HCT116 (cell line): ENCODE data around the gene HOXB8. TPM values are rescaled to one million over a fixed set of nuclear protein-coding genes. Genes with fewer than 3 reads are reported as not detected.

ENCODE experiments used
- ATAC-seq: fragments of 200-7000 bp; cut with Tn5 transposase; 2 replicates; pipeline ENCODE4 v1.9.1; 2020; ENCODE audit warnings: mild to moderate bottlenecking, moderate library complexity
- BruUV-seq: library from RNA; stranded (reverse); fragments of 400-500 nt; replicated peaks from 2 replicates; lab custom pipeline; 2021; lab: Mats Ljungman, UMichigan
- CTCF ChIA-PET: fragments of 300-600 bp; sonication (Branson Sonifier 250); formaldehyde crosslinking; loops from one replicate; lab custom pipeline; 2021; ENCODE audit warnings: antibody characterized with exemption; lab: Charles Lee
- POLR2A ChIA-PET: fragments of 300-600, 350-600 bp; sonication (Branson Sonifier 250); formaldehyde crosslinking; loops from one replicate; lab custom pipeline; 2021; ENCODE audit warnings: antibody characterized with exemption; lab: Charles Lee
- RAD21 ChIA-PET, 2 experiments: fragments of 300-600 bp; sonication (Branson Sonifier 250); formaldehyde crosslinking; loops; one replicate each; lab custom pipeline; 2023; ENCODE audit warnings: low total read pairs in 2 of 2; ENCODE audit not compliant: uncharacterized antibody in 2 of 2, unreplicated experiment in 2 of 2, low non-redundant PET in 1 of 2; lab: Charles Lee
- DNase-seq: peaks from one replicate; pipeline ENCODE4 v3.0.0-alpha.2; 2010; ENCODE audit warnings: low read depth, low spot score
- H2AFZ ChIP-seq: fragments of 200-600 bp; shearing (Covaris generic), sonication (generic); 2 replicates; pipeline ENCODE4 v1.6.1; 2017; ENCODE audit warnings: low read depth, mixed run types, mixed read lengths, antibody characterized with exemption, low read length; ENCODE audit not compliant: poor library complexity, severe bottlenecking
- H3K27ac ChIP-seq: 2 replicates; pipeline ENCODE4 v1.5.1; 2012; ENCODE audit warnings: low read depth, low read length
- H3K27me3 ChIP-seq: fragments of 200-600 bp; sonication (generic); 2 replicates; pipeline ENCODE4 v1.6.1; 2016; ENCODE audit warnings: mixed run types, low read length, mixed read lengths; ENCODE audit not compliant: insufficient read depth
- H3K36me3 ChIP-seq, 2 experiments: fragments of 200-500 bp in 1 of 2; fragments of 200-600 bp in 1 of 2; sonication (Bioruptor generic) in 1 of 2; sonication (generic) in 1 of 2; 2 replicates each; pipeline versions ENCODE4 v1.5.1 to v1.6.1; 2014 to 2016; ENCODE audit warnings: low read length in 2 of 2, inconsistent platforms in 1 of 2, mixed read lengths in 1 of 2, mixed run types in 1 of 2; ENCODE audit not compliant: insufficient read depth in 2 of 2, control insufficient read depth in 1 of 2
- H3K4me1 ChIP-seq, 2 experiments: fragments of 200-600 bp in 1 of 2; sonication (generic) in 1 of 2; 2 replicates each; pipeline versions ENCODE4 v1.5.1 to v1.6.1; 2012 to 2017; ENCODE audit warnings: low read length in 2 of 2, inconsistent platforms in 1 of 2, mild to moderate bottlenecking in 1 of 2, mixed read lengths in 1 of 2, mixed run types in 1 of 2, moderate library complexity in 1 of 2; ENCODE audit not compliant: insufficient read depth in 2 of 2, control insufficient read depth in 1 of 2
- H3K4me2 ChIP-seq: fragments of 200-600 bp; sonication (generic); 2 replicates; pipeline ENCODE4 v1.6.1; 2017; ENCODE audit warnings: mixed run types, low read length, mixed read lengths
- H3K4me3 ChIP-seq, 2 experiments: fragments of 200-600 bp in 1 of 2; sonication (generic) in 1 of 2; replicated peaks in 1 of 2; 2 replicates each; pipeline ENCODE4 v1.5.1; 2011 to 2016; ENCODE audit warnings: low read length in 2 of 2, control low read depth in 1 of 2, low read depth in 1 of 2, mild to moderate bottlenecking in 1 of 2, mixed read lengths in 1 of 2, mixed run types in 1 of 2
- H3K79me2 ChIP-seq: fragments of 200-600 bp; sonication (generic); 2 replicates; pipeline ENCODE4 v1.6.1; 2017; ENCODE audit warnings: mild to moderate bottlenecking, mixed run types, low read length, moderate library complexity, mixed read lengths; ENCODE audit not compliant: insufficient read depth
- H3K9ac ChIP-seq: fragments of 200-600 bp; sonication (generic); 2 replicates; pipeline ENCODE4 v1.6.1; 2016; ENCODE audit warnings: low read length, mixed read lengths
- H3K9me2 ChIP-seq: fragments of 200-600 bp; sonication (generic), shearing (Covaris generic); 2 replicates; pipeline ENCODE4 v1.6.1; 2017; ENCODE audit warnings: mixed run types, mild to moderate bottlenecking, moderate library complexity; ENCODE audit not compliant: insufficient read depth
- H3K9me3 ChIP-seq, 2 experiments: fragments of 200-500 bp in 1 of 2; fragments of 200-600 bp in 1 of 2; sonication (Bioruptor generic) in 1 of 2; sonication (generic) in 1 of 2; 2 replicates each; pipeline ENCODE4 v1.6.1; 2014 to 2017; ENCODE audit warnings: low read length in 2 of 2, mixed read lengths in 2 of 2, inconsistent platforms in 1 of 2, low read depth in 1 of 2, mild to moderate bottlenecking in 1 of 2, mixed run types in 1 of 2, moderate library complexity in 1 of 2; ENCODE audit not compliant: control insufficient read depth in 1 of 2, insufficient read depth in 1 of 2
- H4K20me1 ChIP-seq: fragments of 200-600 bp; sonication (generic), shearing (Covaris generic); 2 replicates; pipeline ENCODE4 v1.6.1; 2017; ENCODE audit warnings: mixed run types, mild to moderate bottlenecking, moderate library complexity; ENCODE audit not compliant: insufficient read depth
- CBX3 ChIP-seq: IDR thresholded peaks from 2 replicates; pipeline ENCODE4 v1.6.1; 2012; ENCODE audit warnings: low read depth
- ELF1 ChIP-seq: IDR thresholded peaks from 2 replicates; pipeline ENCODE4 v1.6.1; 2012; ENCODE audit warnings: low read depth, borderline replicate concordance
- EZH2 ChIP-seq: fragments of 200-600 bp; sonication (generic); IDR thresholded peaks from 2 replicates; pipeline ENCODE4 v1.6.1; 2017; ENCODE audit warnings: antibody characterized with exemption, mixed run types
- EZH2phosphoT487 ChIP-seq: fragments of 200-600 bp; IDR thresholded peaks from 2 replicates; pipeline ENCODE4 v1.6.1; 2018; ENCODE audit warnings: antibody characterized with exemption, borderline replicate concordance
- FOSL1 ChIP-seq: IDR thresholded peaks from 2 replicates; pipeline ENCODE4 v1.6.1; 2012; ENCODE audit warnings: low read depth
- RAD21 ChIP-seq: IDR thresholded peaks from 2 replicates; pipeline ENCODE4 v1.6.1; 2012; ENCODE audit warnings: low read depth, mild to moderate bottlenecking
- SIN3A ChIP-seq: IDR thresholded peaks from 2 replicates; pipeline ENCODE4 v1.6.1; 2012; ENCODE audit warnings: low read depth
- SP1 ChIP-seq: IDR thresholded peaks from 2 replicates; pipeline ENCODE4 v1.6.1; 2012; ENCODE audit warnings: low read depth
- SRF ChIP-seq: IDR thresholded peaks from 2 replicates; pipeline ENCODE4 v1.6.1; 2012; ENCODE audit warnings: low read depth
- TCF7L2 ChIP-seq: IDR thresholded peaks from 2 replicates; pipeline ENCODE4 v1.7.0; 2011; ENCODE audit warnings: borderline replicate concordance, inconsistent platforms; ENCODE audit not compliant: insufficient read depth, insufficient read length; ENCODE audit errors: extremely low read depth
- ZFX ChIP-seq: fragments of 450-650 bp; IDR thresholded peaks from 2 replicates; pipeline ENCODE4 v1.6.1; 2017
- ZNF274 ChIP-seq: fragments of 200-500 bp; sonication (Bioruptor generic); IDR thresholded peaks from 2 replicates; pipeline ENCODE4 v1.6.1; 2014; ENCODE audit warnings: mild to moderate bottlenecking, low read depth, low read length, inconsistent platforms
- intact Hi-C: fragments of 100-400 bp; cut with micrococcal nuclease; formaldehyde crosslinking; loops from 2 replicates; pipeline ENCODE4 v1.10.0; 2022
- total RNA-seq: library from RNA; stranded (reverse); gene quantifications from one replicate; pipeline ENCODE4 v1.2.1, GENCODE V29; 2021; ENCODE audit not compliant: unreplicated experiment
- TF ChIP-seq, protein P1 (sequence below): IDR thresholded peaks from 2 replicates; pipeline ENCODE4 v1.6.1; 2012; ENCODE audit warnings: low read depth
- TF ChIP-seq, protein P2 (sequence below), 3 experiments: fragments of 200-600 bp in 1 of 3; sonication (generic) in 1 of 3; IDR thresholded peaks in 2 of 3; conservative IDR thresholded peaks in 1 of 3; 2 replicates each; pipeline ENCODE4 v1.5.1; 2012 to 2017; ENCODE audit warnings: low read depth in 2 of 3, low read length in 2 of 3, antibody characterized with exemption in 1 of 3, borderline replicate concordance in 1 of 3, control low read depth in 1 of 3, mild to moderate bottlenecking in 1 of 3, mixed read lengths in 1 of 3, mixed run types in 1 of 3, moderate library complexity in 1 of 3; ENCODE audit not compliant: insufficient read depth in 1 of 3
- TF ChIP-seq, protein P3 (sequence below): IDR thresholded peaks from 2 replicates; pipeline ENCODE4 v1.6.1; 2011; ENCODE audit warnings: mild to moderate bottlenecking, low read length, moderate library complexity; ENCODE audit not compliant: insufficient replicate concordance; ENCODE audit errors: extremely low read depth
- TF ChIP-seq, protein P4 (sequence below): IDR thresholded peaks from 2 replicates; pipeline ENCODE4 v1.6.1; 2012

HOXB8 gene
- total RNA-seq, 1 experiment from 2014 or later: 44.7 TPM

DNA sequence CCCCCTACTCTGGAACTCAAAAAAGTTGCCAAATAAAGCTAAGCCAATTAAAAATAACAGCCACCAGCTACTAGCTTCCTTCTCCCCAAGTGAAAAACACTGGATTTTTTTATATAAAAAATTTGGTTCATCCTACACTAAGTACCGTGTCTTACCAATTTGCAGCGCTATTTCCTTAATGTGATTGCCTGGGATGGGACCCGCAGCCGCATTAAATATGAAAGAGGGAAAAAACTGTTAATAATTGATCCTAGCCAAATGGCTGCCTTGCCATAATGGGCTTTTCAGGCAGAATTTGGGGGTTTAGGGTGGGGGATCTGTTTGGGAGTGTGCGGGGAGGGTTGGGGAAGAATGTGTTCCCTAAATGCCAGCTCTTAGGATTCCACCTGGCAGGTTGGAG, 9.0 kb upstream of the HOXB8 start:
- DNase-seq (no peak), ATAC-seq (no peak)
- Histone ChIP-seq H3K9ac (peak overlapping the region; percentile 95), H3K9me2 (no peaks in the 10 kb centered on the region), H3K4me3 (peak overlapping the region; percentile 81 to 86), H3K36me3 (no peaks in the 10 kb centered on the region; a peak in 1 of 4 replicates), H4K20me1 (no peaks in the 10 kb centered on the region), H3K27me3 (no peaks in the 10 kb centered on the region), H2AFZ (no peak overlapping the region), H3K4me2 (peak overlapping the region; percentile 98), H3K4me1 (peaks cover 15 to 32% of the 10 kb centered on the region in 2 experiments), H3K79me2 (peaks cover 42% of the 10 kb centered on the region), H3K9me3 (no peaks in the 10 kb centered on the region), H3K27ac (peak overlapping the region; percentile 95; the same call in 1 of the 2 replicates)
- ChIA-PET POLR2A (interaction anchor here (0.6 to 1.8 kb wide), 2 partner anchors 17 to 359 kb away, joined by 3 to 6 read pairs; no protein-coding TSS in a partner anchor), CTCF (interaction anchor here (0.9 to 1.4 kb wide), 3 partner anchors 316 to 363 kb away, joined by 3 read pairs; no protein-coding TSS in a partner anchor), RAD21 (no interaction called here)
- TF ChIP-seq TCF7L2: no peak
- no peak for TF ChIP-seq FOSL1
- TF ChIP-seq, protein P1, sequence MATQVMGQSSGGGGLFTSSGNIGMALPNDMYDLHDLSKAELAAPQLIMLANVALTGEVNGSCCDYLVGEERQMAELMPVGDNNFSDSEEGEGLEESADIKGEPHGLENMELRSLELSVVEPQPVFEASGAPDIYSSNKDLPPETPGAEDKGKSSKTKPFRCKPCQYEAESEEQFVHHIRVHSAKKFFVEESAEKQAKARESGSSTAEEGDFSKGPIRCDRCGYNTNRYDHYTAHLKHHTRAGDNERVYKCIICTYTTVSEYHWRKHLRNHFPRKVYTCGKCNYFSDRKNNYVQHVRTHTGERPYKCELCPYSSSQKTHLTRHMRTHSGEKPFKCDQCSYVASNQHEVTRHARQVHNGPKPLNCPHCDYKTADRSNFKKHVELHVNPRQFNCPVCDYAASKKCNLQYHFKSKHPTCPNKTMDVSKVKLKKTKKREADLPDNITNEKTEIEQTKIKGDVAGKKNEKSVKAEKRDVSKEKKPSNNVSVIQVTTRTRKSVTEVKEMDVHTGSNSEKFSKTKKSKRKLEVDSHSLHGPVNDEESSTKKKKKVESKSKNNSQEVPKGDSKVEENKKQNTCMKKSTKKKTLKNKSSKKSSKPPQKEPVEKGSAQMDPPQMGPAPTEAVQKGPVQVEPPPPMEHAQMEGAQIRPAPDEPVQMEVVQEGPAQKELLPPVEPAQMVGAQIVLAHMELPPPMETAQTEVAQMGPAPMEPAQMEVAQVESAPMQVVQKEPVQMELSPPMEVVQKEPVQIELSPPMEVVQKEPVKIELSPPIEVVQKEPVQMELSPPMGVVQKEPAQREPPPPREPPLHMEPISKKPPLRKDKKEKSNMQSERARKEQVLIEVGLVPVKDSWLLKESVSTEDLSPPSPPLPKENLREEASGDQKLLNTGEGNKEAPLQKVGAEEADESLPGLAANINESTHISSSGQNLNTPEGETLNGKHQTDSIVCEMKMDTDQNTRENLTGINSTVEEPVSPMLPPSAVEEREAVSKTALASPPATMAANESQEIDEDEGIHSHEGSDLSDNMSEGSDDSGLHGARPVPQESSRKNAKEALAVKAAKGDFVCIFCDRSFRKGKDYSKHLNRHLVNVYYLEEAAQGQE: no peak
- TF ChIP-seq EZH2: no peak
- TF ChIP-seq SP1: no peak
- TF ChIP-seq, protein P2, sequence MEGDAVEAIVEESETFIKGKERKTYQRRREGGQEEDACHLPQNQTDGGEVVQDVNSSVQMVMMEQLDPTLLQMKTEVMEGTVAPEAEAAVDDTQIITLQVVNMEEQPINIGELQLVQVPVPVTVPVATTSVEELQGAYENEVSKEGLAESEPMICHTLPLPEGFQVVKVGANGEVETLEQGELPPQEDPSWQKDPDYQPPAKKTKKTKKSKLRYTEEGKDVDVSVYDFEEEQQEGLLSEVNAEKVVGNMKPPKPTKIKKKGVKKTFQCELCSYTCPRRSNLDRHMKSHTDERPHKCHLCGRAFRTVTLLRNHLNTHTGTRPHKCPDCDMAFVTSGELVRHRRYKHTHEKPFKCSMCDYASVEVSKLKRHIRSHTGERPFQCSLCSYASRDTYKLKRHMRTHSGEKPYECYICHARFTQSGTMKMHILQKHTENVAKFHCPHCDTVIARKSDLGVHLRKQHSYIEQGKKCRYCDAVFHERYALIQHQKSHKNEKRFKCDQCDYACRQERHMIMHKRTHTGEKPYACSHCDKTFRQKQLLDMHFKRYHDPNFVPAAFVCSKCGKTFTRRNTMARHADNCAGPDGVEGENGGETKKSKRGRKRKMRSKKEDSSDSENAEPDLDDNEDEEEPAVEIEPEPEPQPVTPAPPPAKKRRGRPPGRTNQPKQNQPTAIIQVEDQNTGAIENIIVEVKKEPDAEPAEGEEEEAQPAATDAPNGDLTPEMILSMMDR (IDR thresholded peaks at IDR 0.05 in 2 of 3, conservative IDR thresholded peaks at IDR 0.05 in 1 of 3; ENCODE audit: borderline replicate concordance in 1 of 3, insufficient read depth in 1 of 3, low read depth in 2 of 3, low read length in 2 of 3): no peak
- TF ChIP-seq, protein P3, sequence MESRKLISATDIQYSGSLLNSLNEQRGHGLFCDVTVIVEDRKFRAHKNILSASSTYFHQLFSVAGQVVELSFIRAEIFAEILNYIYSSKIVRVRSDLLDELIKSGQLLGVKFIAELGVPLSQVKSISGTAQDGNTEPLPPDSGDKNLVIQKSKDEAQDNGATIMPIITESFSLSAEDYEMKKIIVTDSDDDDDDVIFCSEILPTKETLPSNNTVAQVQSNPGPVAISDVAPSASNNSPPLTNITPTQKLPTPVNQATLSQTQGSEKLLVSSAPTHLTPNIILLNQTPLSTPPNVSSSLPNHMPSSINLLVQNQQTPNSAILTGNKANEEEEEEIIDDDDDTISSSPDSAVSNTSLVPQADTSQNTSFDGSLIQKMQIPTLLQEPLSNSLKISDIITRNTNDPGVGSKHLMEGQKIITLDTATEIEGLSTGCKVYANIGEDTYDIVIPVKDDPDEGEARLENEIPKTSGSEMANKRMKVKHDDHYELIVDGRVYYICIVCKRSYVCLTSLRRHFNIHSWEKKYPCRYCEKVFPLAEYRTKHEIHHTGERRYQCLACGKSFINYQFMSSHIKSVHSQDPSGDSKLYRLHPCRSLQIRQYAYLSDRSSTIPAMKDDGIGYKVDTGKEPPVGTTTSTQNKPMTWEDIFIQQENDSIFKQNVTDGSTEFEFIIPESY: no peak
- TF ChIP-seq SRF: no peak
- TF ChIP-seq ZNF274: no peak
- TF ChIP-seq SIN3A: no peak
- TF ChIP-seq, protein P4, sequence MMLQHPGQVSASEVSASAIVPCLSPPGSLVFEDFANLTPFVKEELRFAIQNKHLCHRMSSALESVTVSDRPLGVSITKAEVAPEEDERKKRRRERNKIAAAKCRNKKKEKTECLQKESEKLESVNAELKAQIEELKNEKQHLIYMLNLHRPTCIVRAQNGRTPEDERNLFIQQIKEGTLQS: no peak
- no peak for TF ChIP-seq ZFX
- no peak for TF ChIP-seq EZH2phosphoT487
- TF ChIP-seq ELF1: no peak
- no peak for TF ChIP-seq RAD21
- no peak for TF ChIP-seq CBX3
- intact Hi-C loops: no loop called here
- BruUV-seq: no TSS peak
